NT2/D1 (cell line): ENCODE measurements around the gene NPAS3.
A peak's percentile ranks its signal among the peaks of the same experiment; 100 is the strongest.

Source experiments
- DNase-seq: peaks from one replicate; pipeline ENCODE4 v3.0.0-alpha.2; 2011; ENCODE audit warnings: low read depth, low spot score
- H3K27me3 ChIP-seq: 2 replicates; pipeline ENCODE4 v1.6.0; 2011; ENCODE audit warnings: mild to moderate bottlenecking; ENCODE audit not compliant: insufficient read length, insufficient read depth
- H3K36me3 ChIP-seq: 2 replicates; pipeline ENCODE4 v1.6.1; 2011; ENCODE audit warnings: mild to moderate bottlenecking, low read length, mixed read lengths; ENCODE audit not compliant: insufficient read depth, insufficient read length
- H3K4me1 ChIP-seq: 2 replicates; pipeline ENCODE4 v1.5.1; 2011; ENCODE audit not compliant: insufficient read depth, insufficient read length
- H3K4me3 ChIP-seq: 2 replicates; pipeline ENCODE4 v1.5.1; 2011; ENCODE audit warnings: low read depth; ENCODE audit not compliant: insufficient read length
- H3K9ac ChIP-seq: 2 replicates; pipeline ENCODE4 v1.6.0; 2011; ENCODE audit warnings: low read depth; ENCODE audit not compliant: insufficient read length
- H3K9me3 ChIP-seq: 2 replicates; pipeline ENCODE4 v1.5.1; 2011; ENCODE audit warnings: mild to moderate bottlenecking, low read length; ENCODE audit not compliant: insufficient read depth
- SUZ12 ChIP-seq: IDR thresholded peaks from 2 replicates; pipeline ENCODE4 v1.6.1; 2011; ENCODE audit not compliant: insufficient read length, insufficient read depth; ENCODE audit errors: extremely low read depth
- YY1 ChIP-seq: IDR thresholded peaks from 2 replicates; pipeline ENCODE4 v1.6.1; 2011; ENCODE audit not compliant: insufficient read length, insufficient read depth
- ZNF274 ChIP-seq: IDR thresholded peaks from 2 replicates; pipeline ENCODE4 v1.6.1; 2011; ENCODE audit warnings: mild to moderate bottlenecking, low read depth, low read length

NPAS3 gene

GRCh38 chr14:33848009-33848408, 909.3 kb downstream of the NPAS3 start:
- TF ChIP-seq ZNF274 (no peak), SUZ12 (no peak), YY1 (no peak)

GRCh38 chr14:33848706-33849454, 910.2 kb downstream of the NPAS3 start:
- Histone ChIP-seq H3K4me1 (peaks cover 9% of the 10 kb centered on the region), H3K9me3 (no peaks in the 10 kb centered on the region), H3K36me3 (no peaks in the 10 kb centered on the region), H3K4me3 (no peak overlapping the region), H3K9ac (no peak overlapping the region), H3K27me3 (no peaks in the 10 kb centered on the region)
- peak; percentile 82 for DNase-seq
- TF ChIP-seq SUZ12 (no peak), YY1 (no peak), ZNF274 (no peak)

More at GRCh38 chr14:33848009-33848408, 909.3 kb downstream of the NPAS3 start:
- Histone ChIP-seq H3K9ac (no peak overlapping the region), H3K27me3 (no peaks in the 10 kb centered on the region), H3K4me3 (no peak overlapping the region), H3K4me1 (peaks cover 9% of the 10 kb centered on the region), H3K9me3 (no peaks in the 10 kb centered on the region), H3K36me3 (no peaks in the 10 kb centered on the region)
- DNase-seq: no peak

GRCh38 chr14:33849455-33849801, 910.7 kb downstream of the NPAS3 start:
- Histone ChIP-seq H3K27me3 (no peaks in the 10 kb centered on the region), H3K4me3 (no peak overlapping the region), H3K4me1 (peaks cover 7% of the 10 kb centered on the region), H3K9ac (no peak overlapping the region), H3K36me3 (no peaks in the 10 kb centered on the region), H3K9me3 (no peaks in the 10 kb centered on the region)
- no peak for DNase-seq
- TF ChIP-seq SUZ12 (no peak), YY1 (no peak), ZNF274 (no peak)

- TF ChIP-seq SUZ12 (no peak), ZNF274 (no peak), YY1 (no peak)
- Histone ChIP-seq H3K27me3 (no peaks in the 10 kb centered on the region), H3K4me3 (no peak overlapping the region), H3K9ac (no peak overlapping the region), H3K9me3 (no peaks in the 10 kb centered on the region), H3K4me1 (peaks cover 7% of the 10 kb centered on the region), H3K36me3 (no peaks in the 10 kb centered on the region)
- no peak for DNase-seq
Measured at GRCh38 chr14:33850826-33851225, 912.1 kb downstream of the NPAS3 start.

GRCh38 chr14:33851366-33851765, 912.7 kb downstream of the NPAS3 start:
- H3K4me3 ChIP-seq: no peak overlapping the region
- no peaks in the 10 kb centered on the region for H3K36me3 ChIP-seq
- TF ChIP-seq YY1: no peak
- DNase-seq: no peak
- H3K27me3 ChIP-seq: no peaks in the 10 kb centered on the region
- no peaks in the 10 kb centered on the region for H3K9me3 ChIP-seq
- H3K4me1 ChIP-seq: peaks cover 7% of the 10 kb centered on the region
- H3K9ac ChIP-seq: no peak overlapping the region

GRCh38 chr14:33851931-33852330, 913.3 kb downstream of the NPAS3 start:
- Histone ChIP-seq H3K4me1 (peaks cover 7% of the 10 kb centered on the region), H3K9me3 (no peaks in the 10 kb centered on the region), H3K4me3 (no peak overlapping the region), H3K9ac (no peak overlapping the region), H3K36me3 (no peaks in the 10 kb centered on the region), H3K27me3 (no peaks in the 10 kb centered on the region)
- TF ChIP-seq SUZ12 (no peak), ZNF274 (no peak), YY1 (no peak)
- DNase-seq: no peak
